Measurements from ENCODE around the gene SMIM30. TPM values are rescaled to one million over a fixed set of nuclear protein-coding genes. Genes with fewer than 3 reads are reported as not detected.

SMIM30 gene
- total RNA-seq, 4 donors from 2014 or later = 17.8 to 42.4 (median 25.0) TPM

Other genes starting within 250 kb of the SMIM30 start
- 1 to 10 TPM in 1 of 4 donors, under 1 TPM in 1, not detected in 2; 0.90 to 2.8 TPM for gene GPR85, start 31.7 kb downstream of the SMIM30 start, total RNA-seq